ENCODE measurements around the gene MLPH.

GRCh38 chr2:237555560-237555959 is 68.5 kb downstream of the MLPH start:
- TF ChIP-seq, protein P1, sequence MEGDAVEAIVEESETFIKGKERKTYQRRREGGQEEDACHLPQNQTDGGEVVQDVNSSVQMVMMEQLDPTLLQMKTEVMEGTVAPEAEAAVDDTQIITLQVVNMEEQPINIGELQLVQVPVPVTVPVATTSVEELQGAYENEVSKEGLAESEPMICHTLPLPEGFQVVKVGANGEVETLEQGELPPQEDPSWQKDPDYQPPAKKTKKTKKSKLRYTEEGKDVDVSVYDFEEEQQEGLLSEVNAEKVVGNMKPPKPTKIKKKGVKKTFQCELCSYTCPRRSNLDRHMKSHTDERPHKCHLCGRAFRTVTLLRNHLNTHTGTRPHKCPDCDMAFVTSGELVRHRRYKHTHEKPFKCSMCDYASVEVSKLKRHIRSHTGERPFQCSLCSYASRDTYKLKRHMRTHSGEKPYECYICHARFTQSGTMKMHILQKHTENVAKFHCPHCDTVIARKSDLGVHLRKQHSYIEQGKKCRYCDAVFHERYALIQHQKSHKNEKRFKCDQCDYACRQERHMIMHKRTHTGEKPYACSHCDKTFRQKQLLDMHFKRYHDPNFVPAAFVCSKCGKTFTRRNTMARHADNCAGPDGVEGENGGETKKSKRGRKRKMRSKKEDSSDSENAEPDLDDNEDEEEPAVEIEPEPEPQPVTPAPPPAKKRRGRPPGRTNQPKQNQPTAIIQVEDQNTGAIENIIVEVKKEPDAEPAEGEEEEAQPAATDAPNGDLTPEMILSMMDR (IDR thresholded peaks at IDR 0.05 in 8 of 11, conservative IDR thresholded peaks at IDR 0.05 in 3 of 11): no peak
- TF ChIP-seq POLR2A (IDR thresholded peaks at IDR 0.05) (no peak), POLR2AphosphoS5 (IDR thresholded peaks at IDR 0.05) (no peak)
